MM.1S (cell line): ENCODE measurements around the gene OR51B5.

Source experiments
- DNase-seq: peaks from one replicate; pipeline ENCODE4 v3.0.0-alpha.2; 2015
- H2AFZ ChIP-seq: fragments of 300-600 bp; sonication (generic); 2 replicates; pipeline ENCODE4 v1.6.0; 2016; ENCODE audit warnings: antibody characterized with exemption, low read length
- H3F3A ChIP-seq: fragments of 300-600 bp; sonication (generic); 2 replicates; pipeline ENCODE4 v1.6.1; 2016; ENCODE audit warnings: mild to moderate bottlenecking, antibody characterized with exemption, low read length, moderate library complexity, mixed read lengths; ENCODE audit not compliant: insufficient read depth
- H3K27ac ChIP-seq: fragments of 300-600 bp; sonication (generic); 2 replicates; pipeline ENCODE4 v1.5.1; 2016; ENCODE audit warnings: mild to moderate bottlenecking, low read length
- H3K27me3 ChIP-seq: fragments of 300-600 bp; sonication (generic); replicated peaks from 2 replicates; pipeline ENCODE4 v1.6.0; 2016; ENCODE audit warnings: low read length; ENCODE audit not compliant: insufficient read depth
- H3K36me3 ChIP-seq: fragments of 300-600 bp; sonication (generic); replicated peaks from 2 replicates; pipeline ENCODE4 v1.6.1; 2016; ENCODE audit warnings: mild to moderate bottlenecking, low read length, mixed read lengths; ENCODE audit not compliant: insufficient read depth
- H3K4me1 ChIP-seq: fragments of 300-600 bp; sonication (generic); 2 replicates; pipeline ENCODE4 v1.6.1; 2016; ENCODE audit warnings: low read length, mixed read lengths
- H3K4me2 ChIP-seq: fragments of 300-600 bp; sonication (generic); 2 replicates; pipeline ENCODE4 v1.6.0; 2016; ENCODE audit warnings: low read depth, low read length
- H3K4me3 ChIP-seq: fragments of 300-600 bp; sonication (generic); 2 replicates; pipeline ENCODE4 v1.5.1; 2016; ENCODE audit warnings: low read length, mixed read lengths
- H3K79me2 ChIP-seq: fragments of 300-600 bp; sonication (generic); 2 replicates; pipeline ENCODE4 v1.6.1; 2016; ENCODE audit warnings: mixed run types, low read length, mixed read lengths
- H3K9ac ChIP-seq: fragments of 300-600 bp; sonication (generic); 2 replicates; pipeline ENCODE4 v1.6.1; 2016; ENCODE audit warnings: low read length, mixed read lengths
- H3K9me2 ChIP-seq: fragments of 300-600 bp; sonication (generic); replicated peaks from 2 replicates; pipeline ENCODE4 v1.6.1; 2016; ENCODE audit warnings: mild to moderate bottlenecking, low read length, mixed read lengths; ENCODE audit not compliant: insufficient read depth
- H3K9me3 ChIP-seq: fragments of 300-600 bp; sonication (generic); replicated peaks from 2 replicates; pipeline ENCODE4 v1.6.1; 2016; ENCODE audit warnings: mild to moderate bottlenecking, low read length, mixed read lengths; ENCODE audit not compliant: insufficient read depth
- H4K20me1 ChIP-seq: fragments of 300-600 bp; sonication (generic); 2 replicates; pipeline ENCODE4 v1.6.1; 2016; ENCODE audit warnings: mild to moderate bottlenecking, low read length, moderate library complexity, mixed read lengths; ENCODE audit not compliant: insufficient read depth
- EZH2 ChIP-seq: fragments of 300-600 bp; sonication (generic); optimal IDR thresholded peaks from 2 replicates; pipeline ENCODE3; 2017; ENCODE audit warnings: low read depth, mild to moderate bottlenecking, antibody characterized with exemption, low read length, mixed read lengths
- EZH2phosphoT487 ChIP-seq: fragments of 300-600 bp; sonication (generic); IDR thresholded peaks from 2 replicates; pipeline ENCODE4 v1.6.1; 2018; ENCODE audit warnings: antibody characterized with exemption, low read length
- TF ChIP-seq, protein P1 (sequence below): fragments of 300-600 bp; sonication (generic); IDR thresholded peaks from 2 replicates; pipeline ENCODE4 v1.5.1; 2016; ENCODE audit warnings: antibody characterized with exemption, low read length, mixed read lengths

Gene OR51B5

DNA sequence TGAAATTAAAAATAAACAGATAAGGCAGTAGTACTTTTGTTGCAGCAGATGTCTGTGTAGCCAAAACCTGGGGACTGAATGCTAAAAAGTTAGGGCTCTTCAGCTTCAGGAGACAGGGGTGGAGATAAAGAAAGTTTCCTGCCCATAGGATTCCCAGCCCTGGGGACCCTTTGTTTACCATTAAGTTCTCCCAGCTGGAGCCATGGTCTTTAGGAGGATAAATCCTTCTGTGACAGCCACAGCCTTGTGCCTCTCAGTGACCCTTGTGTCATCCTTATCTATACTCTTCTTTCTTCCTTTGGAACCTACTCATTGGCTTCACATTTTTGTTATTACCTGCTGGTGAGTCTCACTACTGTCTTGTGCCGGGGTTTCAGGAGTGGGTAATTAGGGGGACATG lies 40.3 kb upstream of the OR51B5 start, which contains the start of gene OR51M1:
TSS of gene OR51M1 (plus strand) at position 237 of the 400 bp plus-strand sequence. CDS start 5,587 bp downstream, outside the sequence.
- H3K36me3 ChIP-seq, result no peaks in the 10 kb centered on the region
- H3K9me3 ChIP-seq, result no peaks in the 10 kb centered on the region
- no peaks in the 10 kb centered on the region for H3K4me1 ChIP-seq
- H3K79me2 ChIP-seq, result no peaks in the 10 kb centered on the region
- H3K9me2 ChIP-seq, result no peaks in the 10 kb centered on the region
- DNase-seq, result no peak
- H3K27ac ChIP-seq, result no peak within 1 kb of the TSS
- no peak within 1 kb of the TSS for H3K4me3 ChIP-seq
- H3K9ac ChIP-seq, result no peak within 1 kb of the TSS
- no peak within 1 kb of the TSS for H2AFZ ChIP-seq
- no peaks in the 10 kb centered on the region for H3F3A ChIP-seq
- TF ChIP-seq EZH2phosphoT487, result no peak
- TF ChIP-seq, protein P1, sequence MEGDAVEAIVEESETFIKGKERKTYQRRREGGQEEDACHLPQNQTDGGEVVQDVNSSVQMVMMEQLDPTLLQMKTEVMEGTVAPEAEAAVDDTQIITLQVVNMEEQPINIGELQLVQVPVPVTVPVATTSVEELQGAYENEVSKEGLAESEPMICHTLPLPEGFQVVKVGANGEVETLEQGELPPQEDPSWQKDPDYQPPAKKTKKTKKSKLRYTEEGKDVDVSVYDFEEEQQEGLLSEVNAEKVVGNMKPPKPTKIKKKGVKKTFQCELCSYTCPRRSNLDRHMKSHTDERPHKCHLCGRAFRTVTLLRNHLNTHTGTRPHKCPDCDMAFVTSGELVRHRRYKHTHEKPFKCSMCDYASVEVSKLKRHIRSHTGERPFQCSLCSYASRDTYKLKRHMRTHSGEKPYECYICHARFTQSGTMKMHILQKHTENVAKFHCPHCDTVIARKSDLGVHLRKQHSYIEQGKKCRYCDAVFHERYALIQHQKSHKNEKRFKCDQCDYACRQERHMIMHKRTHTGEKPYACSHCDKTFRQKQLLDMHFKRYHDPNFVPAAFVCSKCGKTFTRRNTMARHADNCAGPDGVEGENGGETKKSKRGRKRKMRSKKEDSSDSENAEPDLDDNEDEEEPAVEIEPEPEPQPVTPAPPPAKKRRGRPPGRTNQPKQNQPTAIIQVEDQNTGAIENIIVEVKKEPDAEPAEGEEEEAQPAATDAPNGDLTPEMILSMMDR, result no peak
- TF ChIP-seq EZH2, result no peak
- H4K20me1 ChIP-seq, result no peaks in the 10 kb centered on the region
- no peak within 1 kb of the TSS for H3K4me2 ChIP-seq
- no peaks in the 10 kb centered on the region for H3K27me3 ChIP-seq

DNA sequence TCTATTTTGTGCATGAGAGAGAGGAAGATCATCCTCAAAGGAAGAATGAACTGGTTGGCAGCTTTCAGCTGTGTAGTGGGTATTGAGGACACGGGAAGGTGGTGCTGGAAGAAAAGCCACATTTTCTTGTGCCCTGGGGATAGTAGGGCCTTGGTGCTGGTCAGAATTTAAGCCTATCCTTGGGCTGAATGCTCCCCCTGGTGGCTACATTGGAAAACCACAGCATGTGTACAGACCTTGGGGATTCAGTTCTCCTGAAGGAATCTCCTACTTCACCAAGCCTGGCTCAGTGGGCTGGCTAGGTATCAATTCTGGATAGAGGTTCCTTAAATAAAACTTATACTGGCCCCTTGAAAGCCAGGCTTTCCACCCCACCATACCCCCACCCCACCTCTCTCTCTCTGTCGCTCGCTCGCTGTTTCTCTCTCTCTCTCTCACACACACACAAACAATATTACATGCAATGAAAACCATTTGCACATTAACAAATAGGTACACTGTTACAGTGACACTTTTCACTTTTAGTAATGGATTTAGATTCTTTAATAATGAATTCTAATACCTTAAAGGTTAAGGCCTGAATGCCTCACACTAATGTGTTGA lies 37.5 kb upstream of the OR51B5 start:
- no peak overlapping the region for H3K4me3 ChIP-seq

DNA sequence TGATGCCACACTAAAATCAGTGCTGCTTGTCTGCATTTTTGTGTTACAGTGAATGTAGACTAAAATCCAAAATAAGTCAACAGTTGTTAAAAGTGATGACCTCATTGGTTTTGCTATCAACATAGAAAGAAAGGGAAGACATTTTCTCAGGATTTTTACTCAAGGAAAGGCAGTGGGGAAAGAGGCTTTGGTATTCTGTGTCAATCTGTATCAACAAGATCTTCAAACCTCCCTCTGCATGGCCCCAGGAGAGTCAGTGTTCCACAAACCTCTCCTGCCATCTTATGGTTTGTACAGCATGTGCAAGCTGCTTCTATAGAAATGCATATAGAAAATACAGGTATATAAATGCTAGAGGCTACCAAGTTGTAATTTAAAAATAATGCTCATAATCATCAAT lies 26.5 kb upstream of the OR51B5 start:
- no peaks in the 10 kb centered on the region for H4K20me1 ChIP-seq
- H3K4me1 ChIP-seq, result peaks cover 49% of the 10 kb centered on the region
- no peak overlapping the region for H3K4me3 ChIP-seq
- peaks cover 30% of the 10 kb centered on the region for H3F3A ChIP-seq
- no peaks in the 10 kb centered on the region for H3K27me3 ChIP-seq
- H3K9me3 ChIP-seq, result no peaks in the 10 kb centered on the region
- no peaks in the 10 kb centered on the region for H3K79me2 ChIP-seq
- H3K36me3 ChIP-seq, result no peaks in the 10 kb centered on the region
- peak overlapping the region; percentile 25; the same call in 1 of the 2 replicates for H3K27ac ChIP-seq
- no peak for TF ChIP-seq EZH2
- TF ChIP-seq, protein P1, result peak; percentile 85
- no peaks in the 10 kb centered on the region for H3K9me2 ChIP-seq
- no peak overlapping the region for H3K9ac ChIP-seq
- DNase-seq, result peak; percentile 73
- peak overlapping the region; percentile 22; the same call in 1 of the 2 replicates for H3K4me2 ChIP-seq
- H2AFZ ChIP-seq, result no peak overlapping the region

More for the DNA sequence above, 37.5 kb upstream of the OR51B5 start:
- H3F3A ChIP-seq, result no peaks in the 10 kb centered on the region
- H3K27me3 ChIP-seq, result no peaks in the 10 kb centered on the region
- no peaks in the 10 kb centered on the region for H3K9me2 ChIP-seq
- peak; percentile 60 for DNase-seq
- H3K4me2 ChIP-seq, result no peak overlapping the region
- no peaks in the 10 kb centered on the region for H4K20me1 ChIP-seq
- H3K9me3 ChIP-seq, result no peaks in the 10 kb centered on the region
- TF ChIP-seq EZH2phosphoT487, result no peak
- TF ChIP-seq EZH2, result no peak
- TF ChIP-seq, protein P1, result peak; percentile 86
- no peak overlapping the region for H2AFZ ChIP-seq
- no peak overlapping the region for H3K9ac ChIP-seq
- no peaks in the 10 kb centered on the region for H3K4me1 ChIP-seq
- H3K79me2 ChIP-seq, result no peaks in the 10 kb centered on the region
- H3K36me3 ChIP-seq, result no peaks in the 10 kb centered on the region
- H3K27ac ChIP-seq, result no peak overlapping the region
